Measurements from ENCODE around the gene MAML2.
"Not testable (repeated sequence)": the region's sequence is repeated elsewhere in the genome, so short reads cannot be mapped to it uniquely, and the experiment has no call there.

The MAML2 gene

GRCh38 chr11:96204366-96204659 is 138.7 kb downstream of the MAML2 start:
- no peak for DNase-seq

- no peak for DNase-seq
Measured at GRCh38 chr11:96203567-96204365, 139.2 kb downstream of the MAML2 start.

- DNase-seq, result no peak
Measured at GRCh38 chr11:96200243-96200642, 142.8 kb downstream of the MAML2 start.

- DNase-seq, result peak; percentile 75
Measured at GRCh38 chr11:96199563-96200025, 143.4 kb downstream of the MAML2 start.

- DNase-seq, result no peak
Measured at GRCh38 chr11:96197801-96198701, 144.9 kb downstream of the MAML2 start.

GRCh38 chr11:96197103-96197502 is 145.9 kb downstream of the MAML2 start:
- no peak for DNase-seq

- no peak for DNase-seq
Measured at GRCh38 chr11:96196181-96196662, 146.8 kb downstream of the MAML2 start.

GRCh38 chr11:96195671-96196070 is 147.3 kb downstream of the MAML2 start:
- no peak for DNase-seq

- no peak for DNase-seq
Measured at GRCh38 chr11:96194581-96195374, 148.2 kb downstream of the MAML2 start.

GRCh38 chr11:96193745-96194443 is 149.1 kb downstream of the MAML2 start:
- no peak for DNase-seq

GRCh38 chr11:96191752-96192151 is 151.2 kb downstream of the MAML2 start:
- DNase-seq, result no peak

- no peak for DNase-seq
Measured at GRCh38 chr11:96189351-96189750, 153.6 kb downstream of the MAML2 start.

- DNase-seq, result no peak
Measured at GRCh38 chr11:96188243-96189006, 154.6 kb downstream of the MAML2 start.

- DNase-seq, result no peak
Measured at GRCh38 chr11:96187822-96188221, 155.2 kb downstream of the MAML2 start.

- DNase-seq, result no peak
Measured at GRCh38 chr11:96186806-96187205, 156.2 kb downstream of the MAML2 start.

- DNase-seq, result no peak
Measured at GRCh38 chr11:96185220-96185768, 157.7 kb downstream of the MAML2 start.

- not testable (repeated sequence) for DNase-seq
Measured at GRCh38 chr11:96180937-96181336, 162.1 kb downstream of the MAML2 start.

GRCh38 chr11:96180341-96180740 is 162.7 kb downstream of the MAML2 start:
- DNase-seq, result no peak

- DNase-seq, result no peak
Measured at GRCh38 chr11:96179905-96180304, 163.1 kb downstream of the MAML2 start.

GRCh38 chr11:96178887-96179279 is 164.1 kb downstream of the MAML2 start:
- DNase-seq, result no peak
